ENCODE measurements around the gene RPA3. TPM values are rescaled to one million over a fixed set of nuclear protein-coding genes. Genes with fewer than 3 reads are reported as not detected.

Gene RPA3
- total RNA-seq, 1 donor from 2014 or later, result 20.7 TPM

DNA sequence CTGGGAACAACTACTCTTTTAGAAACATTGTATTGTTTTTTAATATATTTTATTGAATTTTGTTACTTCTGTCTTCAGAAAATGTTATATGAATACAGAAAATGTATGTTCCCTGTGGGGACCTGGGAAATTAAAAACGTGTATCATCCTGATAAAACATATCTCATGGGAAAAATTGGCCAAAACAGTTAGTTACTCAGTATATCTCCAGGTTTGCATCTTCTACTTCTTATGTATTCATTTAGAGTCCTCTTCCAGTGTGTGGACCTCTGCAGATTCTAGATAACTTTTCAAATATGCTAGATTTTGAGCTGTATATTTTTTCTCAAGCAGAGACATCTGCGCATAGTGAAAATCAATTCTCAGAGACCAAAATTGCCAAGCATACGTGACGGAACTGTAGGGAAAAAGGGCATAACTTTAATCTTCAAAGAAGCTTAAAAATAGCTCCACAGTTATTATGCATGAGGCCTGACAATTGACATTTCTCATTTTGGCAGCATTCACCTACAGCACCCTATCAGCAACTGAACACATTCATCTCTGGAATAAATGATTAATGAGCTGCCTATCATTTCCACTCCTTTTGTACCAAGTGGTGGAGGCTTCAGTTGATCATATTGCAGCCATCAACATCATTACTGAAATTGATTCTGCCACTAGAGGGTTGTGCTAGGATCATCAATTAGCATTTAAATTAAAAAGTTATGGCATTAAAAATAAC is 104.2 kb downstream of the RPA3 start:
- TF ChIP-seq, protein P1, sequence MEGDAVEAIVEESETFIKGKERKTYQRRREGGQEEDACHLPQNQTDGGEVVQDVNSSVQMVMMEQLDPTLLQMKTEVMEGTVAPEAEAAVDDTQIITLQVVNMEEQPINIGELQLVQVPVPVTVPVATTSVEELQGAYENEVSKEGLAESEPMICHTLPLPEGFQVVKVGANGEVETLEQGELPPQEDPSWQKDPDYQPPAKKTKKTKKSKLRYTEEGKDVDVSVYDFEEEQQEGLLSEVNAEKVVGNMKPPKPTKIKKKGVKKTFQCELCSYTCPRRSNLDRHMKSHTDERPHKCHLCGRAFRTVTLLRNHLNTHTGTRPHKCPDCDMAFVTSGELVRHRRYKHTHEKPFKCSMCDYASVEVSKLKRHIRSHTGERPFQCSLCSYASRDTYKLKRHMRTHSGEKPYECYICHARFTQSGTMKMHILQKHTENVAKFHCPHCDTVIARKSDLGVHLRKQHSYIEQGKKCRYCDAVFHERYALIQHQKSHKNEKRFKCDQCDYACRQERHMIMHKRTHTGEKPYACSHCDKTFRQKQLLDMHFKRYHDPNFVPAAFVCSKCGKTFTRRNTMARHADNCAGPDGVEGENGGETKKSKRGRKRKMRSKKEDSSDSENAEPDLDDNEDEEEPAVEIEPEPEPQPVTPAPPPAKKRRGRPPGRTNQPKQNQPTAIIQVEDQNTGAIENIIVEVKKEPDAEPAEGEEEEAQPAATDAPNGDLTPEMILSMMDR (IDR thresholded peaks at IDR 0.05; ENCODE audit: partially characterized antibody, unreplicated experiment), result no peak
- H3K36me3 Mint-ChIP-seq (ENCODE audit: unreplicated experiment), result no peaks in the 10 kb centered on the region
- peaks cover 2% of the 10 kb centered on the region for H3K4me1 Mint-ChIP-seq (ENCODE audit: low read depth, unreplicated experiment)
- DNase-seq, result no peak
- H3K4me3 Mint-ChIP-seq (ENCODE audit: unreplicated experiment), result no peak overlapping the region
- no peaks in the 10 kb centered on the region for H3K9me3 Mint-ChIP-seq (ENCODE audit: unreplicated experiment)
- no peaks in the 10 kb centered on the region for H3K27me3 Mint-ChIP-seq (ENCODE audit: unreplicated experiment)
- H3K27ac Mint-ChIP-seq (ENCODE audit: unreplicated experiment), result no peak overlapping the region

DNA sequence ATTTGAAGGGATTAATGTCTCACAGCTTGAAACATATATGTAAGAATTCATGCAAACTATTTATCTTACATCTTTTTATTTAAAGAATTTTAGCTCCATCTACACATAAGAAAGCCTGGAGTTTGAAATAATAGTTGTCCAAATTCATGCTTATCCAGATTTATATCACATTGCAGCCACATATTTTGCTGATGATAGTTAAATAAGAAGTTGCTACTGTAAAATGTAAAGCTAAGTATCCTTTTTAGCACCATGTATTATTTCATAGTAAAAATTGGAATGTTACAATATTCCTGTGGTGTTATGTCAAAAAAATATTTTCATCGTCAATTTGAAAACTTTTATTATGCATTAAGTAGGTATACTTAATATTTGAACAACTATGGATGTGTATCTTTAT is 105.2 kb downstream of the RPA3 start:
- no peak for DNase-seq
- no peak overlapping the region for H3K27ac Mint-ChIP-seq (ENCODE audit: unreplicated experiment)
- H3K27me3 Mint-ChIP-seq (ENCODE audit: unreplicated experiment), result no peaks in the 10 kb centered on the region
- H3K4me3 Mint-ChIP-seq (ENCODE audit: unreplicated experiment), result no peak overlapping the region
- peaks cover 2% of the 10 kb centered on the region for H3K4me1 Mint-ChIP-seq (ENCODE audit: low read depth, unreplicated experiment)
- no peaks in the 10 kb centered on the region for H3K36me3 Mint-ChIP-seq (ENCODE audit: unreplicated experiment)
- TF ChIP-seq, protein P1 (IDR thresholded peaks at IDR 0.05; ENCODE audit: partially characterized antibody, unreplicated experiment), result no peak
- H3K9me3 Mint-ChIP-seq (ENCODE audit: unreplicated experiment), result no peaks in the 10 kb centered on the region

DNA sequence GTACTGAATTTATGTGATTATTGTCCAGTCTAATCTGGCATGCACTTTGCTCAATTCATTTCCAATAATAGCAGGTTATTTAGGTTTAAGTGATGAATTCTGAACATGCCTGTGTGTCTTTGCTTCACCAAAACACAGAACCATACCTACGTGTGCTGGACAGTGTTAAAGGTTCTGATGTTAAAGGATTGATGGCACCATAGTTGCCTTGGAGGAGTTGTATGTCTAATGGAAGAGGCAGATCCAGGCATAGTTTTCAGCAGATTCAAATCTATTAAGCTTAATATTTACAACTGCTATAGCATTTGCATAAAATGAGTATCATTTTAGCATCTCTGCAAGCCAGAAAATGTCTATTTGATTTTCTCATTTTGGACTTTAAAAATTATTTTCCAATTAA is 105.9 kb downstream of the RPA3 start:
- H3K9me3 Mint-ChIP-seq (ENCODE audit: unreplicated experiment), result no peaks in the 10 kb centered on the region
- no peaks in the 10 kb centered on the region for H3K27me3 Mint-ChIP-seq (ENCODE audit: unreplicated experiment)
- H3K4me3 Mint-ChIP-seq (ENCODE audit: unreplicated experiment), result no peak overlapping the region
- H3K36me3 Mint-ChIP-seq (ENCODE audit: unreplicated experiment), result no peaks in the 10 kb centered on the region
- H3K4me1 Mint-ChIP-seq (ENCODE audit: low read depth, unreplicated experiment), result peaks cover 2% of the 10 kb centered on the region
- H3K27ac Mint-ChIP-seq (ENCODE audit: unreplicated experiment), result no peak overlapping the region
- no peak for DNase-seq
- TF ChIP-seq, protein P1 (IDR thresholded peaks at IDR 0.05; ENCODE audit: partially characterized antibody, unreplicated experiment), result no peak

DNA sequence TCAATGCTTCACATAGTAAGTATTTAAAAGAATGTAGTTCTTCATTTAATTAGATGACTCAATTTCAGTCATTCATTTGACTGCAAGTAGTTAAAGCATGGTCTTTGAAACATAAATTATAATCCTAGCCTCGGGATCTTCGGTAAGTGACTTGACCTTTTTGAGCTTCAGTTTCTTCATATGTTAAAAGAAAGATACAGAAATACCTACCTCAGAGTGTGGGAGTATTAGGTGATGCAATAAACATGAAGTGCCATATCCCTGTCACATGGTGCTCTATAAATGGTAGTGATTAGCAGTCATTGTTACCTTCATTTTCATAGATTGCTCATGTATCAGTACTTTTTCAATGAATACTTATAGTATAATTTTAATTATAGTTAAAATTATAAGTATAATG is 109.1 kb downstream of the RPA3 start:
- Mint-ChIP-seq H3K36me3 (ENCODE audit: unreplicated experiment) (no peaks in the 10 kb centered on the region), H3K27me3 (ENCODE audit: unreplicated experiment) (no peaks in the 10 kb centered on the region), H3K4me3 (ENCODE audit: unreplicated experiment) (no peak overlapping the region), H3K4me1 (ENCODE audit: low read depth, unreplicated experiment) (peaks cover 2% of the 10 kb centered on the region), H3K27ac (ENCODE audit: unreplicated experiment) (no peak overlapping the region), H3K9me3 (ENCODE audit: unreplicated experiment) (no peaks in the 10 kb centered on the region)
- TF ChIP-seq, protein P1 (IDR thresholded peaks at IDR 0.05; ENCODE audit: partially characterized antibody, unreplicated experiment), result no peak
- DNase-seq, result no peak

DNA sequence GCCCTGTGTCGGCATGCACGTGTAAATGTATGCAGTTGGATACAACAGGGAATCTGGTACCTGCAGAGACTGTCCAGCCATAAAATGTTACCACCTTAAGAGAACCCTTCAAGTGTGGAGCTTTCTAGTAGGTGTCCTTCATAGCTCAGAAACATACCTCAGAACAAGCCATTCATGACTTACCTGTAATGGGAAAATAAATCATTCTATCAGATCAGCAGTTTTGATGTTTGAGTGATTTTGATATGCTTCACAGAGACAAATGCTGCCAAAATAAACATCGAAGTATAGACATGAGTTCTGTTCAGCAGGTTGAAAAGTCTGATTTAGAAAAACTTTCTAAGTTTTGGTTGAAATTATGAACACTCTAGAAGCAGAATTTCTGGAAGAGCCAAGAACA is 111.4 kb downstream of the RPA3 start:
- H3K9me3 Mint-ChIP-seq (ENCODE audit: unreplicated experiment), result no peaks in the 10 kb centered on the region

More for the DNA sequence above, 111.4 kb downstream of the RPA3 start:
- Mint-ChIP-seq H3K4me1 (ENCODE audit: low read depth, unreplicated experiment) (no peaks in the 10 kb centered on the region), H3K4me3 (ENCODE audit: unreplicated experiment) (no peak overlapping the region), H3K27me3 (ENCODE audit: unreplicated experiment) (no peaks in the 10 kb centered on the region), H3K36me3 (ENCODE audit: unreplicated experiment) (no peaks in the 10 kb centered on the region), H3K27ac (ENCODE audit: unreplicated experiment) (no peak overlapping the region)
- no peak for DNase-seq
- TF ChIP-seq, protein P1 (IDR thresholded peaks at IDR 0.05; ENCODE audit: partially characterized antibody, unreplicated experiment), result no peak

Measured in glutamatergic neuron (in vitro differentiated cells).